Body of pancreas (tissue), 4 donors: Measurements from ENCODE around the gene HLF. TPM values are rescaled to one million over a fixed set of nuclear protein-coding genes. Genes with fewer than 3 reads are reported as not detected.

Experiments used
- ATAC-seq: fragments of 150-250 bp; one replicate; pipeline ENCODE4 v1.9.1; 2016
- DNase-seq, 4 donors: peaks; one replicate each; pipeline ENCODE4 v3.0.0-alpha.2; 2019
- H3K27ac ChIP-seq, 4 donors: fragments of 200-600 bp; sonication (generic); 1 replicate in 3 of 4; 2 replicates in 1 of 4; pipeline versions ENCODE4 v1.5.1 to v1.6.1; 2016 to 2019; ENCODE audit warnings: mild to moderate bottlenecking in 1 of 4, mixed read lengths in 1 of 4, moderate library complexity in 1 of 4
- H3K27me3 ChIP-seq, 2 donors: fragments of 200-600 bp; sonication (generic); one replicate each; pipeline ENCODE4 v1.6.0; 2016; ENCODE audit warnings: mild to moderate bottlenecking in 1 of 2
- H3K36me3 ChIP-seq, 2 donors: fragments of 200-600 bp; sonication (generic); replicated peaks in 1 of 2; 2 replicates each; pipeline ENCODE4 v1.5.1; 2016; ENCODE audit warnings: low read depth in 2 of 2; ENCODE audit not compliant: insufficient read depth in 1 of 2
- H3K4me1 ChIP-seq: fragments of 200-600 bp; sonication (generic); one replicate; pipeline ENCODE4 v1.6.0; 2016
- H3K4me3 ChIP-seq, 2 donors: fragments of 200-600 bp; sonication (generic); 1 replicate in 1 of 2; 2 replicates in 1 of 2; pipeline ENCODE4 v1.5.1; 2016 to 2019
- H3K9me3 ChIP-seq, 3 donors: fragments of 200-600 bp; sonication (generic); 1 replicate in 2 of 3; 2 replicates in 1 of 3; pipeline ENCODE4 v1.5.1; 2016
- CTCF ChIP-seq, 7 experiments: fragments of 450-650 bp in 4 of 7; fragments of 200-600 bp in 3 of 7; sonication (generic) in 3 of 7; IDR thresholded peaks; one replicate each; pipeline ENCODE4 v1.5.1; 2016 to 2019; ENCODE audit warnings: antibody characterized with exemption in 7 of 7
- POLR2A ChIP-seq, 3 donors: fragments of 450-650 bp; IDR thresholded peaks; one replicate each; pipeline ENCODE4 v1.6.1; 2016; ENCODE audit warnings: antibody characterized with exemption in 3 of 3, mild to moderate bottlenecking in 2 of 3
- WGBS, 2 donors: methylation state at CpG; one replicate each; pipeline ENCODE4 v1.1.5; 2017; 5-methylcytosine and 5-hydroxymethylcytosine counted together
- intact Hi-C: fragments of 100-400 bp; cut with DNase I; formaldehyde crosslinking; loops from one replicate; pipeline ENCODE4 v1.15.1; 2023
- total RNA-seq, 2 donors: library from RNA; depleted of rRNA; stranded (reverse); fragments of >200 nt; gene quantifications; one replicate each; pipeline ENCODE4 v1.1.0, GENCODE V29; 2016

HLF gene
- total RNA-seq, 2 donors from 2014 or later, result 4.2 to 4.9 TPM

DNA sequence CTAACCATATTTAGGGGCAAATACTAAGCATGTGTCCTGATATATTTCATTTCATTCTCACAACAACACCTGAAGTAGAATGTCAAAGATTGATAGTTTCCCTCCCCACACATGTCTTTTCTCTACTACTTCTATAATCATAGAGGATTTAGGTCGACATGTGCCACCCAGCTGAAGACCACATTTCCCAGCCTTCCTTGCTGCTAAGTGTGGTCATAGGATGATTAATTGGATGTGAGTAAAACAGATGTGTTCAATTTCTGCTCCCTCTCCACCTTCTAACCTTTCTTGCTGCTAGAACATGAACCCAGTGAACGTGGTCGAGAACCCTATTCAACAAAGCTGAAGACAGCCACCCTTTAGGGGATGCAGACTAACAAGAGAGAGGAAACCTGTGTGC lies 18.8 kb upstream of the HLF start:
- TF ChIP-seq POLR2A (IDR thresholded peaks at IDR 0.05) (no peak), CTCF (IDR thresholded peaks at IDR 0.05) (no peak)
- 46 to 55% methylated on average over 3 of the region's 3 CpGs for WGBS, 2 donors
- ATAC-seq, result no peak
- no peak overlapping the region for H3K27ac ChIP-seq
- DNase-seq, result no peak
- no peaks in the 10 kb centered on the region for H3K27me3 ChIP-seq
- H3K9me3 ChIP-seq, result no peaks in the 10 kb centered on the region
- H3K4me1 ChIP-seq, result no peaks in the 10 kb centered on the region
- intact Hi-C loops, result no loop called here
- H3K36me3 ChIP-seq, result no peaks in the 10 kb centered on the region
- no peak overlapping the region for H3K4me3 ChIP-seq

DNA sequence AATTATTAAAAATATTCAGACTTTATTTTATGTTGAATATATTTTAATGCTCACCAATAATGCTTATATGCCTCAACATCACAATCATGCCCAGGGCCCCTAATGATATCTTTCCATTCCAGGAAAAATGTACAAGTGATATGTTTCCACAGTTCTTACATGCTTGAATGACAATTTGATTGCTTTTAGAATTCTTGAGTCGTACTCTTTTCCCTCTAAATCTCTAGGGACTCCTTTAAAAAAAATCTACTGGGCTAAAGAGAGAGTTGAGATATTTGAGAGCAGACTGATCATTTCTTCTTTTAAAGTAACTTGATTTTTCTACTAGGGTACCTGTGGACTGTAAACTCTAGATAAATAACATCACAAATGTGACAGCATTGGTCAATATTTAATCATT lies 18.2 kb upstream of the HLF start:
- intact Hi-C loops, result no loop called here

DNA sequence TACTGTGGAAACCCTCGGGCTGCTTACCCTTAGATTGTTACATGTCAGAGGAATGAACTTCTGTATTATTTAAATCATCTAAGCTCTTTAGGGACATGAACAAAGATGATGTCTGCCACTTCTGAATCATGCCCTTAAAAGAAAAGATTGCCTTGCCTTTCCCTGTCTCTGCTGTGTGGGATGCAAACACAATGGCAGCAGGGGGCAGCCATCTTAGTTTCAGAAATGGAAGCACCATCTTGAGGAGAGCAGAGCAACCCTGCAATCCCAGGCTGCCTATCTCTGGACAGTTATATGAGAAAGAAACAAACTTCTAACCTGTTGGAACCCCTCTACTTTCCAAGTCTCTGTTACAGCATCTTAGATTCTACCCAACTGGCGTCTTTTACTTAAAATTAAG lies 16.7 kb upstream of the HLF start:
- no peaks in the 10 kb centered on the region for H3K36me3 ChIP-seq
- TF ChIP-seq CTCF (IDR thresholded peaks at IDR 0.05) (no peak), POLR2A (IDR thresholded peaks at IDR 0.05) (no peak)
- intact Hi-C loops, result no loop called here
- no peaks in the 10 kb centered on the region for H3K9me3 ChIP-seq
- H3K27ac ChIP-seq, result no peak overlapping the region
- DNase-seq (no peak), ATAC-seq (no peak)
- no peaks in the 10 kb centered on the region for H3K27me3 ChIP-seq
- WGBS, 2 donors, result 52 to 76% methylated on average over 2 of the region's 2 CpGs
- H3K4me1 ChIP-seq, result no peaks in the 10 kb centered on the region
- no peak overlapping the region for H3K4me3 ChIP-seq

More for the DNA sequence above, 18.2 kb upstream of the HLF start:
- DNase-seq (no peak), ATAC-seq (no peak)
- TF ChIP-seq CTCF (IDR thresholded peaks at IDR 0.05), result no peak
- no peak for TF ChIP-seq POLR2A (IDR thresholded peaks at IDR 0.05)
- Histone ChIP-seq H3K27ac (no peak overlapping the region), H3K4me3 (no peak overlapping the region), H3K36me3 (no peaks in the 10 kb centered on the region), H3K4me1 (no peaks in the 10 kb centered on the region), H3K9me3 (no peaks in the 10 kb centered on the region), H3K27me3 (no peaks in the 10 kb centered on the region)
- 63 to 72% methylated on average over 1 of the region's 1 CpG for WGBS, 2 donors

DNA sequence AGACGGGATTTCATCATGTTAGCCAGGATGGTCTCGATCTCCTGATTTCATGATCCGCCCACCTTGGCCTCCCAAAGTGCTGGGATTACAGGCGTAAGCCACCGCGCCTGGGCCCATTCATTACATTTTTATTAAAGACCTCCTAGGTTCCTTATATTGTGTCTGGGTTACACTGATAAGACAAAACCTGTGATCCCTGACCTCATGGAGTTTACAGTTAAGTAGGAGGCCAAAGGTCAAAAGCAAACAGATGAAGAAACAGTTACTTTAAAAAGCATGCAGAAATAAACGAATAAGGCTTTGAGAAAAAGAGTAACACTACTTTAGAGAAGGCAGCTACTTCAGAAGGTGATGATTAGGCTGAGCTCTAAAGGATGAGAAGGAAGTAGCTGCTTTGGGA lies 14.9 kb upstream of the HLF start:
- H3K36me3 ChIP-seq, result no peaks in the 10 kb centered on the region
- no peak overlapping the region for H3K4me3 ChIP-seq
- no peak for TF ChIP-seq CTCF (IDR thresholded peaks at IDR 0.05)
- TF ChIP-seq POLR2A (IDR thresholded peaks at IDR 0.05), result no peak
- no peak for ATAC-seq
- H3K9me3 ChIP-seq, result no peaks in the 10 kb centered on the region
- intact Hi-C loops, result no loop called here
- no peak for DNase-seq
- no peaks in the 10 kb centered on the region for H3K4me1 ChIP-seq
- WGBS, 2 donors, result 90 to 91% methylated on average over 7 of the region's 7 CpGs
- H3K27me3 ChIP-seq, result no peaks in the 10 kb centered on the region
- H3K27ac ChIP-seq, result no peak overlapping the region

DNA sequence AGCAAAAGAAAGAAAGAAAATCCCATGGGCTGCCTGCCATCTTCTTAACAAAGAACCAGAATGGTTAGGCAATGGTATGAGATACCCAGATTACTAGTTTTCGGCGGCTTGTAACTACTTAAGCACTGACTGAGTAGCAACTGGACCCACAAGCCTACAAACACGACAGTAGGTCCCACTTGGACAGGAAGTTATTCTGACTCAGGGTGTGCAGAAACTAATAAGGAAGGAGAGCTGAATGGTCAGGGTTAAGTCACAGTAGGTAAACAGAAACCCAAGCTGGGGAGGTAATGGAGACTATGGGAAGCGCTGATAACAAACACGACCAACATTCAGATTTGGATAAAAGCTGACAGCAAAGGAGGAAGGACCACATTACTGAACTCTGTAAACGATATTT lies 10.4 kb upstream of the HLF start:
- Histone ChIP-seq H3K36me3 (no peaks in the 10 kb centered on the region), H3K9me3 (no peaks in the 10 kb centered on the region), H3K4me1 (no peaks in the 10 kb centered on the region), H3K4me3 (no peak overlapping the region), H3K27me3 (no peaks in the 10 kb centered on the region), H3K27ac (no peak overlapping the region)
- WGBS, 2 donors, result 57 to 68% methylated on average over 6 of the region's 6 CpGs
- intact Hi-C loops, result no loop called here
- no peak for TF ChIP-seq POLR2A (IDR thresholded peaks at IDR 0.05)
- TF ChIP-seq CTCF (IDR thresholded peaks at IDR 0.05), result no peak
- DNase-seq, result no peak
- ATAC-seq, result no peak
